CD4-positive, alpha-beta T cell (primary cell): Measurements from ENCODE around the gene SLC30A1. TPM values are rescaled to one million over a fixed set of nuclear protein-coding genes. Genes with fewer than 3 reads are reported as not detected.

Experiments used
- ATAC-seq: fragments of 200-7000 bp; cut with Tn5 transposase; one replicate; pipeline ENCODE4 v1.10.0; 2022; ENCODE audit warnings: mild to moderate bottlenecking; ENCODE audit not compliant: poor library complexity
- CTCF ChIA-PET: fragments of 350-600 bp; sonication (Branson Sonifier 250); formaldehyde crosslinking; loops from one replicate; lab custom pipeline; 2021; ENCODE audit warnings: antibody characterized with exemption, inconsistent platforms; lab: Charles Lee
- POLR2A ChIA-PET: fragments of 350-600 bp; sonication (Branson Sonifier 250); formaldehyde crosslinking; loops from one replicate; lab custom pipeline; 2021; ENCODE audit warnings: antibody characterized with exemption, inconsistent platforms; lab: Charles Lee
- DNase-seq, 14 experiments: peaks; one replicate each; pipeline ENCODE4 v3.0.0-alpha.2; 2013 to 2020; ENCODE audit warnings: mixed read lengths in 2 of 14
- H3K27ac ChIP-seq, 2 donors: one replicate each; pipeline versions ENCODE4 v1.5.1 to v1.7.0; 2013; ENCODE audit warnings: low read length in 2 of 2, low read depth in 1 of 2, mild to moderate bottlenecking in 1 of 2
- H3K27me3 ChIP-seq, 2 experiments: 1 replicate in 1 of 2; 2 replicates in 1 of 2; pipeline versions ENCODE4 v1.6.1 to v1.7.0; 2013; ENCODE audit warnings: low read length in 2 of 2, control low read depth in 1 of 2, mild to moderate bottlenecking in 1 of 2, moderate library complexity in 1 of 2; ENCODE audit not compliant: insufficient read depth in 2 of 2, control insufficient read depth in 1 of 2
- H3K36me3 ChIP-seq: one replicate; pipeline ENCODE4 v1.6.1; 2013; ENCODE audit warnings: low read length, control low read depth; ENCODE audit not compliant: insufficient read depth
- H3K4me1 ChIP-seq: one replicate; pipeline ENCODE4 v1.6.1; 2013; ENCODE audit warnings: low read length, control low read depth; ENCODE audit not compliant: insufficient read depth
- H3K4me3 ChIP-seq: one replicate; pipeline ENCODE4 v1.5.1; 2013; ENCODE audit warnings: mild to moderate bottlenecking, low read length, moderate library complexity
- H3K9me3 ChIP-seq, 2 experiments: 1 replicate in 1 of 2; 2 replicates in 1 of 2; pipeline versions ENCODE4 v1.6.1 to v1.7.0; 2013; ENCODE audit warnings: low read length in 2 of 2, mild to moderate bottlenecking in 2 of 2, control low read depth in 1 of 2, moderate library complexity in 1 of 2; ENCODE audit not compliant: control insufficient read depth in 1 of 2, insufficient read depth in 1 of 2
- H3K27ac Mint-ChIP-seq: one replicate; pipeline ENCODE4 v1.8.0; 2020; ENCODE audit warnings: mixed read lengths
- H3K27me3 Mint-ChIP-seq: one replicate; pipeline ENCODE4 v1.8.0; 2021; ENCODE audit warnings: mixed read lengths
- H3K36me3 Mint-ChIP-seq: one replicate; pipeline ENCODE4 v1.8.0; 2021; ENCODE audit warnings: low read depth, mixed read lengths
- H3K4me1 Mint-ChIP-seq: one replicate; pipeline ENCODE4 v1.8.0; 2021; ENCODE audit warnings: low read depth, mixed read lengths
- H3K4me3 Mint-ChIP-seq: one replicate; pipeline ENCODE4 v1.8.0; 2020; ENCODE audit warnings: mild to moderate bottlenecking, mixed read lengths
- H3K9me3 Mint-ChIP-seq: one replicate; pipeline ENCODE4 v1.8.0; 2020; ENCODE audit warnings: mixed read lengths
- CTCF ChIP-seq: fragments of 200-600 bp; IDR thresholded peaks from one replicate; pipeline ENCODE4 v1.8.0; 2022; ENCODE audit warnings: antibody characterized with exemption, mild to moderate bottlenecking
- intact Hi-C, 2 experiments: fragments of 100-400 bp; cut with DNase I in 1 of 2; cut with micrococcal nuclease in 1 of 2; formaldehyde crosslinking; loops; one replicate each; pipeline versions ENCODE4 v1.15.1 to v1.9.0; 2023 to 2025; cut with DNase I, micrococcal nuclease
- total RNA-seq, 174 experiments: library from RNA in 2 of 174; stranded (reverse) in 2 of 174; gene quantifications; one replicate each; pipeline ENCODE4 v1.2.3 and lab custom pipeline; 2021 to 2026

The SLC30A1 gene
- total RNA-seq, 2 experiments from 2014 or later: 6.0 TPM

DNA sequence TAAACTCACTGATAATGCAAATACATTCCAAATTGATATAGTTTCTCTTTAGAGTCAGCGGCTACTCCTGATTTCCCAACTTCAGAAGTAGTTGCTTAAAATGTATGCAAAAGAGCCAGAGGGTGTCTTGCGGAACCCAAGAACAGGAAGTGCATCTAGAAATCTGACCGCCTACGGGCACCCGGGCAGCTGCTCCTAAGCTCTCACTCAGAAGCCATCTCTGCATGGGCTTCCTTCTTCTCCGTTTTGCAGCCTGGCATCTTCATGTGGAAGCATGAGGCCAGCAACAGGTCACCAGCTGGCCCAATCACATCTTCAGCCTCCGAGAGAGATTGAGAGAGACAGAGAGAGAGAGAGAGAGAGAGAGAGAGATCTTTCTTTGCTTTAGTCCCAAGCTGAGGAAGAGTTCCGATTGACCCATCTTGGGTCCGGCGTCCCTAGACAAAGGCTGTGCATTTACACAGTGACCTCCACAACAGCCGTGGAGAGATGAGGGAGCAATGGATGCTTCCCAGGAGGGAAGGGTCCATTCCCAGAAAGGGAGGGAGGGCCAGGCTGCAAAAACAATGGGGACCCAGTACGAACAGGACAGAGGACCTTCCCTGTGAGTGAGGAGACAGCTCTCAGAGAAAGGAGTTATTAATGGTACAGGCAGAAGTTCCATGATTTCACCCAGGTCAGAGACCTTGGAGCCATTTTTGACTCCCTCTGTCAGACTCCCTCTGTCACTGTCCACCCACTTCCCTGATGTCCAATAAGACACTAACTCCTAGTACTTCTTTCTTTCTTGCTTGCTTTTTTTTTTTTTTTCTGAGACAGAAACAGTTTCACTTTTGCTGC is 28.2 kb upstream of the SLC30A1 start:
- Histone ChIP-seq H3K27me3 (no peaks in the 10 kb centered on the region), H3K4me3 (peak overlapping the region; percentile 48), H3K27ac (peak overlapping the region in 1 of 2 donors; percentile 48), H3K36me3 (no peaks in the 10 kb centered on the region), H3K4me1 (peaks cover 13% of the 10 kb centered on the region), H3K9me3 (no peaks in the 10 kb centered on the region)
- intact Hi-C loops: no loop called here
- Mint-ChIP-seq H3K27ac (peak overlapping the region; percentile 61), H3K27me3 (peaks cover 7% of the 10 kb centered on the region), H3K4me3 (peak overlapping the region; percentile 84), H3K4me1 (peaks cover 28% of the 10 kb centered on the region), H3K36me3 (no peaks in the 10 kb centered on the region), H3K9me3 (no peaks in the 10 kb centered on the region)
- ATAC-seq (peak; percentile 64), DNase-seq (peak in 7 of 14 experiments; percentile 8 to 70 (median 26))
- ChIA-PET CTCF (interaction anchor here (2.5 kb wide), 1 partner anchor 28 kb away, joined by 5 read pairs; the partner anchor contains the start of gene SLC30A1), POLR2A (interaction anchor here (0.6 to 2.2 kb wide), 3 partner anchors 19 to 27 kb away, joined by 4 to 16 read pairs (median 6); partner anchors contain the start of gene SLC30A1)
- no peak for TF ChIP-seq CTCF

GRCh38 chr1:211606332-211606913 is 27.5 kb upstream of the SLC30A1 start:
- Mint-ChIP-seq H3K36me3 (no peaks in the 10 kb centered on the region), H3K27me3 (peaks cover 8% of the 10 kb centered on the region), H3K4me3 (peak overlapping the region; percentile 84), H3K4me1 (peaks cover 28% of the 10 kb centered on the region), H3K9me3 (no peaks in the 10 kb centered on the region), H3K27ac (peak overlapping the region; percentile 61)
- Histone ChIP-seq H3K27me3 (no peaks in the 10 kb centered on the region), H3K4me1 (peaks cover 13% of the 10 kb centered on the region), H3K36me3 (no peaks in the 10 kb centered on the region), H3K9me3 (no peaks in the 10 kb centered on the region), H3K4me3 (peak overlapping the region; percentile 48), H3K27ac (peak overlapping the region in 1 of 2 donors; percentile 48)
- TF ChIP-seq CTCF: no peak
- DNase-seq: peak in 7 of 14 experiments; percentile 15 to 57 (median 20)
- POLR2A ChIA-PET: interaction anchor here (2.0 to 2.2 kb wide), 2 partner anchors 18 to 27 kb away, joined by 6 to 16 read pairs; partner anchors contain the start of gene SLC30A1
- intact Hi-C loops: no loop called here
- CTCF ChIA-PET: interaction anchor here (2.5 kb wide), 1 partner anchor 27 kb away, joined by 5 read pairs; the partner anchor contains the start of gene SLC30A1
- ATAC-seq: peak; percentile 65

GRCh38 chr1:211605603-211606331 is 26.8 kb upstream of the SLC30A1 start:
- H3K4me1 ChIP-seq: peaks cover 13% of the 10 kb centered on the region
- no peak overlapping the region for H3K27ac ChIP-seq
- intact Hi-C loops: no loop called here
- H3K4me1 Mint-ChIP-seq: peaks cover 28% of the 10 kb centered on the region
- DNase-seq: no peak
- H3K4me3 ChIP-seq: peak overlapping the region; percentile 48
- TF ChIP-seq CTCF: no peak
- H3K9me3 Mint-ChIP-seq: no peaks in the 10 kb centered on the region
- no peaks in the 10 kb centered on the region for H3K9me3 ChIP-seq
- H3K4me3 Mint-ChIP-seq: peak overlapping the region; percentile 84
- POLR2A ChIA-PET: interaction anchor here (2.0 to 2.2 kb wide), 2 partner anchors 17 to 26 kb away, joined by 6 to 16 read pairs; partner anchors contain the start of gene SLC30A1
- CTCF ChIA-PET: interaction anchor here (0.6 to 2.5 kb wide), 2 partner anchors 27 to 36 kb away, joined by 3 to 5 read pairs; partner anchors contain the start of gene SLC30A1
- H3K27me3 Mint-ChIP-seq: peaks cover 8% of the 10 kb centered on the region
- H3K36me3 Mint-ChIP-seq: no peaks in the 10 kb centered on the region
- H3K27ac Mint-ChIP-seq: no peak overlapping the region
- ATAC-seq: no peak
- H3K27me3 ChIP-seq: no peaks in the 10 kb centered on the region
- H3K36me3 ChIP-seq: no peaks in the 10 kb centered on the region
